Left lung (tissue), 10 donors: ENCODE results near the gene DAPL1. TPM values are rescaled to one million over a fixed set of nuclear protein-coding genes. Genes with fewer than 3 reads are reported as not detected.

Experiments
- ATAC-seq: fragments of 200-7000 bp; cut with Tn5 transposase; one replicate; pipeline ENCODE4 v1.9.1; 2020; ENCODE audit warnings: moderate library complexity
- DNase-seq, 4 donors: peaks; one replicate each; pipeline ENCODE4 v3.0.0-alpha.2; 2013 to 2020
- H3K27ac ChIP-seq, 2 donors: fragments of 200-600 bp; sonication (generic) in 1 of 2; one replicate each; pipeline versions ENCODE4 v1.5.0 to v1.8.0; 2020 to 2021
- H3K27me3 ChIP-seq, 2 donors: fragments of 200-600 bp; sonication (generic) in 1 of 2; one replicate each; pipeline versions ENCODE4 v1.5.0 to v1.8.0; 2020 to 2021
- H3K36me3 ChIP-seq, 2 donors: fragments of 200-600 bp; sonication (generic) in 1 of 2; one replicate each; pipeline versions ENCODE4 v1.5.0 to v1.8.0; 2020 to 2021
- H3K4me1 ChIP-seq, 2 donors: fragments of 200-600 bp; one replicate each; pipeline ENCODE4 v1.8.0; 2021
- H3K4me3 ChIP-seq, 2 donors: fragments of 200-600 bp; sonication (generic) in 1 of 2; one replicate each; pipeline versions ENCODE4 v1.5.0 to v1.8.0; 2020 to 2021; ENCODE audit warnings: mild to moderate bottlenecking in 1 of 2
- H3K9me3 ChIP-seq, 2 donors: fragments of 200-600 bp; sonication (generic) in 1 of 2; one replicate each; pipeline versions ENCODE4 v1.5.0 to v1.8.0; 2020 to 2021
- CTCF ChIP-seq, 2 donors: fragments of 200-600 bp; sonication (generic) in 1 of 2; IDR thresholded peaks; one replicate each; pipeline versions ENCODE4 v1.5.0 to v1.8.0; 2021; ENCODE audit warnings: antibody characterized with exemption in 2 of 2
- intact Hi-C, 2 donors: fragments of 100-400 bp; cut with DNase I; formaldehyde crosslinking; loops; one replicate each; pipeline versions ENCODE4 v1.11.2 to v1.14.2; 2022
- polyA plus RNA-seq, 6 donors: library from polyadenylated mRNA; unstranded; fragments of 120-200 nt; gene quantifications; one replicate each; pipeline ENCODE4 v1.2.1, GENCODE V29; 2013; ENCODE audit not compliant: insufficient read length in 6 of 6
- total RNA-seq, 2 donors: library from RNA; stranded (reverse); fragmentation: NEBNext Ultra II Directional; extraction: Animal tissue kit (Norgen Biotek cat#: 25700); gene quantifications; one replicate each; pipeline ENCODE4 v1.2.1, GENCODE V29; 2021
- donor health status: DM: no; HTN: yes; CAD: no.
- donor health status: DM: no; HTN: no; CAD: no.

Gene DAPL1
- total and polyA plus RNA-seq, 8 donors: 0.21 to 0.44 (median 0.32) TPM; not detected in 4

DNA sequence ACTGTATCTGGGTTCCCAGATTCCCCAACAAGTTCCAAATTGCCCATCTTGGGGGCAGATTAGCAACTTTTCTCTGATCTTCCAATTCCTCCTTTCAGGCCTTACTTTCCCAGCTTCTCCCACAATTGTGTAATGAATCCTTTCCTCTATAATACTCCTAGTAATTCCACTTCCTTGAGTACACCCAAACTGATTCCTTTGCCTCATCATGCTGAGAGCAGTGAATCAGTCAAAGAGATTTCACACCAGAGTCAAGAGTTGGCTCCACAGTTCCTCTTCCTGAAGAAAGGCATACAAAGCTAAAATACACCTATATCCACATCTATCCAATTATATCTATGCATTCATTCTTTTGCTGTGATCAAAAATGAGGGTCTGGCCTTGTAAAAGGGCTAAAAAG, 28.6 kb upstream of the DAPL1 start:
- DNase-seq (no peak), ATAC-seq (no peak)
- no peak overlapping the region for H3K4me3 ChIP-seq
- TF ChIP-seq CTCF (IDR thresholded peaks at IDR 0.05): no peak
- H3K4me1 ChIP-seq: no peaks in the 10 kb centered on the region
- H3K27me3 ChIP-seq: no peaks in the 10 kb centered on the region
- peaks cover 0 to 4% of the 10 kb centered on the region in 2 donors for H3K9me3 ChIP-seq
- intact Hi-C loops: no loop called here
- H3K27ac ChIP-seq: no peak overlapping the region
- no peaks in the 10 kb centered on the region for H3K36me3 ChIP-seq

DNA sequence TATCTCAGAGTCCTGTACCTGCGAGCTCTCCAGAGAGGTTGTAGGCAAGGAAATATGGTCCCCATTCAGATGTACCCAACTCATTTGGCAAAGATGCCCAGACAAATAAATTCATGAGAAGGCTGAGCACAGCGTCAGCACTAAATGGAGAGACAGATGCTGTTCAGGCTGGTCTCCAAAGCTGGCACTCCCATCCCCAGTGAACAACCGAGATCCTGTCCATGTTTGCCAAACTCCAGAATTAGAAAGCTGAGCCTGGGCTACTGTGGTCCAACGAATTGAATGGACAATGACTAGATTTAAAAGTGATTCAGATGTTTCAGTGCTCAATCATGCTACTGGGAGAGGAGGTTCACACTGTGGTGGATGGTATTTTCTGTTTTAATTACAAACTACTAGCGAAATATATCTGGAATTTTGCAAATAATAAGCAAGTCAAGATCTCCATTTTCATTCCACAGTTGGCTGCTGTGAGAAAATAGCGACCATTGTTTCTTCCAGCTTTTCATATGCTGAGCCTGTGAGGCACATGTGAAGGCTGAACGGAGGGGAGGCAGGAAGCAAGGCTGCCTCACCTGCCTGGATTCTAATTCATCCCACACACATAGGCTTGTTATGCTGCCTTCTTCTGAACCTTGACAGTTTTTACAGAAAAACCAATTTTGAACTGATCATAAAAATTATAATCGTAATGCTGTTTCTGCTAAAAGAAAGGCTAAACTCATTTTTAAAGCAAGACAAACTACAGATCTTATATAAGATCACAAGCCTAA, 22.6 kb upstream of the DAPL1 start:
- intact Hi-C loops: no loop called here
- no peak for TF ChIP-seq CTCF (IDR thresholded peaks at IDR 0.05)
- ATAC-seq (no peak), DNase-seq (no peak)
- Histone ChIP-seq H3K36me3 (no peaks in the 10 kb centered on the region), H3K27ac (no peak overlapping the region), H3K27me3 (no peaks in the 10 kb centered on the region), H3K4me1 (no peaks in the 10 kb centered on the region), H3K4me3 (no peak overlapping the region), H3K9me3 (peaks cover 0 to 4% of the 10 kb centered on the region in 2 donors)

DNA sequence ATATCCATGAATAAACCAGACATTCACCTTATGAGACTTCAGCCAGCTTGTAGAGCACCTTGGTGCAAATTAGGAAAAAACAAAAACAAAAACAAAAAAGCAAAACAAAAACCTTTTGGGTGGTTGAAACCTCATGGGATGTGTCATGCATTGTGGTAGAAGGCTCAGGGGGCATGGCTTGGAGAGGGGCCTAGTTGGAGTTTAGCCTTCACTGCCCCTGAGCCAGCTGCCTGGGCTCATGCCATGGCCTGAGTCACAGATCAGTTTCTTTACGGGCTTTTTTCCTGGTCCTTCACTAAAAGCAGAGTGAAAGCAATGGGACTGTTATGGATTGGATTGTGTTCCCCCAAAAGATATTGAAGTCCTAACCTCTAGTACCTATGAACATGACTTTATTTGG, 22.0 kb upstream of the DAPL1 start:
- no peak for ATAC-seq
- H3K27me3 ChIP-seq: no peaks in the 10 kb centered on the region
- H3K4me1 ChIP-seq: no peaks in the 10 kb centered on the region
- DNase-seq: no peak
- H3K9me3 ChIP-seq: no peaks in the 10 kb centered on the region
- intact Hi-C loops: no loop called here
- TF ChIP-seq CTCF (IDR thresholded peaks at IDR 0.05): no peak
- no peak overlapping the region for H3K27ac ChIP-seq
- no peaks in the 10 kb centered on the region for H3K36me3 ChIP-seq
- H3K4me3 ChIP-seq: no peak overlapping the region

DNA sequence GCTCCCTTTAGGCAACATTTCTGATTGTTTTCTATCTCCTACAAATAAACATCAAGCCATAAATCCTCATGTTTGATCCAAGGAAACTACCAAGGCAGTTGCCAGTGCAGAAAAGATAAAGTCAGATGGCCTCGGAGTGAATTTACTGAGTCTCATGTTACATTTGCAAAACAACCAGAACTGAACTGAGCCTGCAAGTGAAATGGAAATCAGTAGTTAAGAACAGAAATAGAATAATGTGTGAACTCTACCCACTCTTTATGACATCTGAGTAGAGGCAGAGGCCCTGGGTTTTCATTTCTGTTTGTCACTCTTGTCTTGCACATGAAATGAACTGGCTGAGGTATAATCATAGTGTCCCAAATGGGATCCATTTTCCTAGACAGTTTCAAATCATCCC, 20.4 kb upstream of the DAPL1 start:
- no peak for ATAC-seq
- no peaks in the 10 kb centered on the region for H3K36me3 ChIP-seq
- no peaks in the 10 kb centered on the region for H3K27me3 ChIP-seq
- no peaks in the 10 kb centered on the region for H3K9me3 ChIP-seq
- no peaks in the 10 kb centered on the region for H3K4me1 ChIP-seq
- intact Hi-C loops: no loop called here
- no peak for TF ChIP-seq CTCF (IDR thresholded peaks at IDR 0.05)
- no peak overlapping the region for H3K4me3 ChIP-seq
- H3K27ac ChIP-seq: no peak overlapping the region
- DNase-seq: no peak

DNA sequence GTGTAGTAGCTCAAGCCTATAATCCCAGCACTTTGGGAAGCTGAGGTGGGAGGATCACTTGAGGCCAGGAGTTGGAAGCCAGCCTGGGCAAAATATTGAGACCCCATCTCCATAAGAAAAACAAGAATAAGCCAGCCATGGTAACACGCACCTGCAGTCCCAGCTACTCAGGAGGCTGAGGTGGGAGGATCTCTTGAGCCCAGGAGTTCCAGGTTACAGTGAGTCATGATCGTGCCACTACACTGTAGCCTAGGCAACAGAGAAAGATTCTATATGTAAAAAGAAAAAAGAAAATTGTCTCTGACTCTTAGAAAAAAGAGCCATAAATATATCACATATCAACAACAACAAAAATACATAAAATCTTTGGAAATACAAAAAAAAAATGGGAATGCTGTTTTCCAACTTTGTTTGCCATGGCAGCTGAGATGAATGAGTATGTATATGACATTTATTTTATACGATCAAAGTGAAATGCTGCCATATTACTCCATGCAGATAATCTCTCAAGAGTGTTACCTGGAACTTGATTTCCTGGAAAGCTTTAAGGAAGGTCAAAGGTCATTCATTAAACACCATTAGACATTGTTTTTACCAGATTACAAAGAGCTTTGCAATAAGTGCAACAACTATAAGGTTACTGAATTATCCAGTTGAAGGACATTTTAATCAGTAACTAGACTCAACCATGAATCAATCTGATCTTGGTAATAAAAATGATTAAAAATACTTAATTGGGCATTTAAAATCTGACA, 19.7 kb upstream of the DAPL1 start:
- no peak overlapping the region for H3K4me3 ChIP-seq
- ATAC-seq (no peak), DNase-seq (no peak)
- no peaks in the 10 kb centered on the region for H3K4me1 ChIP-seq
- TF ChIP-seq CTCF (IDR thresholded peaks at IDR 0.05): no peak
- intact Hi-C loops: no loop called here
- H3K36me3 ChIP-seq: no peaks in the 10 kb centered on the region
- no peaks in the 10 kb centered on the region for H3K9me3 ChIP-seq
- no peak overlapping the region for H3K27ac ChIP-seq
- H3K27me3 ChIP-seq: no peaks in the 10 kb centered on the region
